Measurements from ENCODE around the gene MZB1. TPM values are rescaled to one million over a fixed set of nuclear protein-coding genes. Genes with fewer than 3 reads are reported as not detected.
"Not testable (repeated sequence)": the region's sequence is repeated elsewhere in the genome, so short reads cannot be mapped to it uniquely, and the experiment has no call there.

MZB1 gene
- total RNA-seq, 2 donors from 2014 or later, result 0.55 to 1.2 TPM

DNA sequence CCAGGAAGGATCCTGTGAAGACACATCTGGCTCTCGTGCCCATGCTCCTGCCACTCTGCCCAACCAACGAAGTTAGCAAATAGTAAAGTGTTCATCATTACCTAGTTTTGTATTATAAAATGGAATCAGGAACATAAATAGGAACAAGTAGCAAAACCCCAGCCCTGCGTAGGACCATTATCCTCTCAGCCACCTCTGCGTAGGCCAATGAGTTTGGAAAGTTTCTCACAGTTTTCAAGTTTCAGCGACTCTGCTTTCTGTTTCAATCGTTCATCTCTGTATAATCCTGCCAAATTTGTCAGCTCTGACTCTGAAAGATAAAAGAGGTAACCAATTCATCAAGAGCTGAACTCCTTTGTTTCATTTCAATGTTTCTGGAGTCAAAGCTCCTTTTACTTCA lies 24.2 kb upstream of the MZB1 start:
- ATAC-seq, result no peak
- intact Hi-C loops (cut with DNase I), result no loop called here

DNA sequence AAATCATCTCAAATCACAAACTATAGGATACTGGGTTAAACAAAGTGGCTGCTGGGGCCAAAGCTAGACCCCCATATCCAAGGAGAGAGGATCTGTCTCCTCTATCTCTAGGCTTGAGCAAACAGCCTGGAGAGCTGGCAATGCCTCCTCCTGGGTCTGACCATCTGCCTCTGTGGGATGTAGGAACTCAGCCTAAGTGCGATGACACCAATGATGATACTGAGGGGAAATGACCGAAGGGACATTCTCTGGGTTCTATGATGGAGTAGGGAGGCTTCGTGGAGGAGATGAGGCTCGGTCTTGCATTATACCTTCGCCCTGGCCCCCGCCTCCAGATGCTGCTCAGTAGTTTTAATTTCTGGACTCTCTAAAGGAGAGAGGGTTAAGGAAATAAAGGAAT lies 23.4 kb upstream of the MZB1 start:
- intact Hi-C loops (cut with DNase I), result no loop called here
- ATAC-seq, result no peak
- no peak for DNase-seq

More for the DNA sequence above, 24.2 kb upstream of the MZB1 start:
- DNase-seq, result no peak

DNA sequence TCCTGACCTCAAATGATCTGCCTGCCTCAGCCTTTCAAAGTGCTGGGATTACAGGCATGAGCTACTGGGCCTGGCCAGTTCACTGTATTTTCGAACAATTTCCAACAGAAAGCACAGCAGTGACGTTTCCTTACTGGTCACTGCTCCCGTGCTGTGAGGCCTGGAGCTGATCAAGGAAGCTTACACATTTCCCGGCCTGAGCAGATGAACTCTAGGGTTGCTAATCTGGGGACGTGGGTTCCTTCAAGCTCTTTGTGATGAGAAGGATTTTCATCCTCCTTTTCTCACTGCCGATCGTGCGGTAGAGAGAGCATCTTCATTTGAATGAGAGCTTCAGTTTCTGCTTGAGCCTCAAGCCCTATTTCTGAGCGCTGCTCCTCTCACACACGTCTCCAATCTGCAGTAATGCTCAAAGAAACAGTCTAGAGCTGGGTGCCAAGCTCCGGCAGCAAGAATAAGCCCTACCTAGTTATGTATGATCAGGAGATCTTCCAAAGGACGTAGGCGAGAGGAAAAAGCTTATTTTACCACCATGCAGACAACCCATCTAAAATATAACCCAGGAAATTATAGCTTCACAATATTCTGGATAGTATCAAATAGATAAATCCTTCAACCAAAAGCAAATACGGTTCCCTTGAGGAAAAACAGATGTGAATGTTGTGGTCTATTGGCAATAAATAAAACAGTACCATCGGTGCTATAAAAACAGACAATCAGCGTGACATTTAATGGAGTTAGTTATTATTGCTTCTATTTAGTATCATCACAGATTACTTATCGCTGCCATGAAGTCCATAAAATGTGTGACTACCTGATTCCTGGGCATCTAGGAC lies 21.5 kb upstream of the MZB1 start:
- intact Hi-C loops (cut with DNase I), result no loop called here
- DNase-seq (no peak), ATAC-seq (no peak)

DNA sequence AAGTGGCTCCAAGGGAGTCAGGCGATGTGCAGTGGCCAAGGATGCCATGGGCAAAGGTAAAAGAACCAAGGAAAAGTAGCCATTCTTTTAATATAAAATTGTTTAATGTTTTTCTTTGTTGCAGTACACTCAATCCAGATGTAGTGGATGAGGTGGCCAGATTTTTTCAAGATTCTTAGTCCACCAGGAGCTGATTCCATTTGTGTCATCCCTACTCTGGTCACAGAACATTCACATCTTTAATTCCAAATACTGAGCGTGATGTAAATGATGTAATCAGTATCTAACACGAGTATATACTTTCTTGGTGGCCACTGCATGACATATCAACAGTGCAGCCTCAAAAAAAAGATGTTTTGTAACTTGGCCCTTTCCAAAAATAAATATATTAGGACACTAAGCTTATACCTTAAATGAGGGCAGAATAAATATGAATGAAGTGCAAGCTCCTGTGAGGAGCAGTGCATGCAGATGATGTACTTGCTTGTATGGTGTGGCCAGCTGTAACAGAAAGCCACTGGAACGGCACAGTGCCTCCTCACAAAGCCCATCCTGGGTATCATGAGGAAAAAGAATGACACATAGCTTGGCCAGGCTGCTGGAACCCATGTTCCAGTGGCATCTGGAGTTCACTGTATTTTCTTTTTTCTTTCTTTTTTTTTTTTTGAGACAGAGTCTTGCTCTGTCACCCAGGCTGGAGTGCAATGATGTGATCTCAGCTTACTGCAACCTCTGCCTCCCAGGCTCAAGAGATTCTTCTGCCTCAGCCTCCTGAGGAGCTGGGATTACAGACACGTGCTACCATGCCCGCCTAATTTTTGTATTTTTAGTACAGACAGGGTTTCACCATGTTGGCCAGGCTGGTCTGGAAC lies 20.6 kb upstream of the MZB1 start:
- ATAC-seq, result no peak
- intact Hi-C loops (cut with DNase I), result no loop called here
- no peak for DNase-seq

DNA sequence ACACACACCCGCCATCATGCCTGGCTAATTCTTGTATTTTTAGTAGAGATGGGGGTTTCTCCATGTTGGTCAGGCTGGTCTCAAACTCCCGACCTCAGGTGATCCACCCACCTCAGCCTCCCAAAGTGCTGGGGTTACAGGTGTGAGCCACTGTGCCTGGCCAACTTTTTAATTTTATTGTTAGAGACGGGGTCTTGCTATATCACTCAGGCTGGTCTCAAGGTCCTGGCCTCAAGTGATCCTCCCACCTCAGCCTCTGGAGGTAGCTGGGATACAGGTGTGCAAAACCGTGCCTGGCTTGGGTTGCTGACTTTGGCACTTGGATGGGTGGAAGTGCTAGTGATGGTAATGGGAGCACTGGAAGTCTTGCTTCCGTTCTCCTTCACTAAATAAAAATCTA lies 19.4 kb upstream of the MZB1 start:
- intact Hi-C loops (cut with DNase I); DNase-seq; ATAC-seq: not testable (repeated sequence)

DNA sequence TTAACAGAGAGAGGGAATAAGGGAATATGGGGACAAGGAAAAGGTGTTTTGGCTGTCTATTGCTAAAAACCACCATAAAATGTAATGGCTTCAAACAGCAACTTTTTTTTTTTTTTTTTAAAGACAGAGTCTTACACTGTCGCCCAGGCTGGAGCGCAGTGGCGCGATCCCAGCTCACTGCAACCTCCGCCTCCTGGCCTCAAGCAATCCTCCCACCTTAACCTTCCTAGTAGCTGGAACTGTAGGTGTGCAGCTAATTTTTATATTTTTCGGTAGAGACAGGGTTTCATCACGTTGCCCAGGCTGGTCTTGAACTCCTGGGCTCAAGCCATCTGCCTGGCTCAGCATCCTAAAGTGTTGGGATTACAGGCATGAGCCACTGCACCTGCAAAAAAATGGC lies 18.5 kb upstream of the MZB1 start:
- no peak for DNase-seq
- no peak for ATAC-seq
- intact Hi-C loops (cut with DNase I), result no loop called here

DNA sequence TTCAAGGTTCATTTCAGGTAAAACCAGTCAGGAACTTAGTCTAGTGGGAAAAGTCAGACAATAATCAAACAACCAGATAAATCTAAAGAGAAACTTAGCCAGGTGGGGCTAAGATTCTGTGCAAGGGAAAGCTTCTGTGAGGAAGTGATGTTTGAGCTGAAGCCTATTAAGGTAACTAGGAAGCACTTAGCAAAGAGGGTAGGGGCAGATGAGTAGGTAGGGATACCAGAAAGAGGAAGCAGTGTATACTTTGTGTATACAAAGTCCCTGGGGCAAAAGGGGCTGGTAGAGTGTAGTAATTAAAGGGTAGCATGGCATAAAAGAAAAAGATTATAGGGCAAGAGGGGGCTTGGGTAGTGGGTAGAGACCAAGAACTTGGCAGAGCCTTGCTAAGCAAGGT lies 17.8 kb upstream of the MZB1 start:
- intact Hi-C loops (cut with DNase I), result no loop called here
- ATAC-seq (no peak), DNase-seq (no peak)

DNA sequence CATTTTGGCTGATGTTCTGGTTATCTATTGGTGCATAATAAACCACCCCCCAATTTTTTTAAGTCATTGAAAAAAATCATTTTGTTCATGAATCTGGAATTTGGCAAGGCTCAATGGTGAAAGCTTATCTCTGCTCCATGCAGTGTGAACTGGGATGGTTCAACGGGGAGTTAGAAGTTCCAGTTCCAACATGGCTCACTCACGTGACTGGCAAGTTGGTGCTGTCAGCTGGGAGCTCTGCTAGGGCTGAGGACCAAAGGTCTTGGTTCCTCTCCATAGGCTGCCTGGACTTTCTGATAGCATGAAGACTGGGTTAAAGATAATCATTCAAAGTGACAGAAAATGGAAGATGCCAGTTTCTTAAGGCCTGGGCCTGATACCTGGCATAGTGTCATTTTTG lies 17.2 kb upstream of the MZB1 start:
- intact Hi-C loops (cut with DNase I), result no loop called here
- no peak for ATAC-seq
- no peak for DNase-seq

DNA sequence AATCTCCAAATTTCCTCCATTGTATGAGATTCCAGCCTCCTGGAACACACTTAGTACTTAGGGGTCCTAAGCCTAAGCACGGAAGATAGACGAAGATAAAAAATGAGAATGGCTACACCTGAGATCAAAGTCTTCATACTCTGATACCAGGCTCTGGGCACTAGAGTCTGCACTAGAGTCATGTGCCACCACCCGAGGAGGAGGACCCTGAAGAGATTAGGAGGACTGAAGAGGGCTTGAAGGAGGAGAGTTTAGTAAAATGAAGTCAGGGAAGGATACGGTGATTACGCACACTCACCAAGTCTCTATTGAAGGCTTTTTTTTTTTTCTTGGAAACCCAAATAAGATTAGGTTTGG lies 14.7 kb upstream of the MZB1 start:
- intact Hi-C loops (cut with DNase I), result no loop called here
- DNase-seq (no peak), ATAC-seq (no peak)

DNA sequence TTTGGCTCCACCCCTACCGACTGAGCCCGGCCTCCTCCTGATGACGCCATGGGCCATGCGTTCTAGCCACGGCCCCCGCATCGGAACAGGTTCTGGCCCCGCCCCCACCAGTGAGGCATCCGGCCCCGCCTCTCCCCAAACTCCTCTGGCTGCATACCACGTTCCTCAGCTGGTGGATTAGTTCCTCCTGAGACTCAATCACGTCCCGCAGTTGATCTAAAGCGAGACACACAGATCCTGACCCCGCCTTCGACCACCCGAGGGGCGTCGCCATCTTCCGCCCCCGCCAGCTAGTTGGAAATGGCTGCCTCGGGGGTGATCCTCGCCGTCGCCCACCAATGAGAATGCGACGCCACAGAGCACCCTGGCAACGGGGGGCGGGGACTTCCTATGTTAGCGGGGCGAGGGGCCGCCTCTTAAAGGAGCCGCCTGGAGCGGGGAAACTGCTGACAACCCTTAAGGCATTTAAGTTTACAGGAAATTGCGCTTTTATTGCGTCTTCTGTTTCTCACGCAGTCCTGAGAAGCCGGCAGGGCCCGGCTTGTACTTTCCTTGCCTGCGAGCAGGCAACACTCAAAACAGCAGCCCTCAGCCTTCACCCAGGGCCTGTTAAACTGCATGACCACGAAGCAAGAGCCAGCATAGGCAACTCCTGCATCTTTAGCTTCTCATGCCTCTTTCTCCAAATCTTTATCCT lies 14.2 kb upstream of the MZB1 start, which contains the start of gene SPATA24:
TSS of gene SPATA24 (minus strand) at position 303 of the 697 bp plus-strand sequence. CDS start at position 274, 29 bp downstream.
- intact Hi-C loops (cut with DNase I), result no loop called here
- DNase-seq, result peak; percentile 98
- ATAC-seq, result peak; percentile 97 to 98

DNA sequence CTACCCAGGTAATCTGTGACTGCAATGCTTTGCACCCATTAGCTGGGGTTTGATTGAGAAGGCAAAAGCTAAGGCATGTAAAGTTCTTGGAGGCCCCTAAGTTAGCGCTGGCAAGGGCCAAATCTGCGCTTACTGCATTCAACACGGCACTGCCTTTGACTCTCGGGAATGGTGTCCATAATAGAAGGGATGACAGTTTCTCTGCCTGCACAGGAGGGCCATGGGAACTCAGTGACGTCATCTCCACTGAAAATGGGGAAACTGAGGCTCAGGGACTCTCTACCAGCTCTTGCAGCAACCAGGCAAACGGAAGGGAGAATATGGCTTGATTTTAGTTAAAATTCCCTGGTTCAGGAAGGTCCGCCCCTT lies 13.7 kb upstream of the MZB1 start:
- intact Hi-C loops (cut with DNase I), result no loop called here
- ATAC-seq (no peak), DNase-seq (no peak)

DNA sequence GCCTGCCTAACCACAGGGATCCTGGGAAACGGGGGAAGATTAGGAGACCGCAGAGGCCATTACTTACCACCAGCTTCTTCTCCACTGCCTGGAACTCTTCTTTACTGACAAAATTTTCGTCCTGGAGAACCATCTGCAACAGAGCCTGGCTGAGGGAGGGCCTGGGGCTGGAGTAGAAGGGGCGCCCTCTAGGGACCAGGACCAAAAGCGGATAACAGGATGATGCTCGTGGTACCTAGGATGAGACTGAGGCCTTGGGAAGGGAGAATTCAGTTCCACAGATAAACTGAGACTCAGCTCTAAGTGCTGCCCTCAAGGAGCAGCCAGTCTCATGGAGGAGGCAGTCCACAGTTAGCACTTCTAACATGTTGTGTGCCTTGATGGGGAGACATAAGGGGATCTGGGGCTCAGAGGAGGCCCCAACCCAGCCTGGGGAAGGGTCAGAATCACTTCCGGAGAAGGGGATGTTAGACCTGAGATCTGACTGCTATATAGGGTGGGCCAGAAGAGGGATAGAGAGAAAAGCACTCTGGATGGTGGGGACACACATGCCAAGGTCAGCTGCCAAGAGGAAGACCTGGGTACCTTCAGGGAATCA lies 12.9 kb upstream of the MZB1 start:
- ATAC-seq (no peak), DNase-seq (peak; percentile 23)
- intact Hi-C loops (cut with DNase I), result no loop called here

DNA sequence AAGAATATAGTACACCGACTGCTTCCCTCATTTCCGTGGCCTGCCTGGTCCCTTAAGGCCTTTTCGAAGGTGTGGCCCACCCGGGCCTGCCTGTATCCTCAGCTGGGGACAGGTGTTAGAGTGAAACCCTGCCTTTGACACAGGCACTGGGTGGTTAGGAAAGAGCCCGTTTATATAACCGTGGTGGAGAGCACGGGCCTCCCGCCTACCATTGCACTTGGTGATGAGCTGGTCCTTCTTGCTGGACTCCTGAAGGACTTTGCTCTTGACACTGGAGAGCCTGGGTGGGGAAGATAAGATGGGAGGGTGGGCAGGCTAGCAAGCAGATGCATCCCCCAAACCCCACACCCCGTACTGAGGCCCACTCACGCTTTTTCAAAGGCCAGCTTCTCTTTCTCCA lies 11.8 kb upstream of the MZB1 start:
- intact Hi-C loops (cut with DNase I), result no loop called here
- ATAC-seq, result no peak
- DNase-seq, result no peak

DNA sequence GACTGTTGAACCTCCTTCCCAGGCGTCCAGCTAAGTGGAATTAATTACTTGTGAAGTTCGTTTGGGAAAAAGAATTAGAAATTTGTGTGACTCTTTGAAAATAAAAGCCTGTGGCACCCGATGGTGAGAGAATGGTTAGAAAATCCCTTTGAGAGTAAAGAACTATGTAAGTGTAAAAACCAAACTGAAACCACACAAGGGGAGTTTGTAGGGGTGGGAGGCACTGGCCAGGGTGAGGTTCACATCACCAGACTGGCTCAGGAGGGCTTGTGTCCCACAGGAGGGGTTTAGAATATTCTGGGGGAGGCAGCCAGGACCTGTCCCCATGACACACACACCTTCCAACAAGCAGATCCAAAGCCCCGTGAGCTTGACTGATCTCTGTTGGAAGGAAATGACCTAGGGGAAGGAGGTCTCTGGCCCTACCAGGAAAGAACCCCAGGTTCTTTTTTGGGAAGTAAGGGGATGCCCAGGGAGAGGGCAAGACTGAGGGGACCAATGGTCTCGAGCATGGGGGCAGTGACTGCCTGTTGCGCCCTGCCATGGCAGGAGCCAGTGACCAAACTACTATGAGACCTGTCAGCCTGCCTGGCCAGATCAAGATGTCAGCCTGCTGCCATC lies 9.9 kb upstream of the MZB1 start:
- ATAC-seq, result no peak
- no peak for DNase-seq
- intact Hi-C loops (cut with DNase I), result no loop called here

DNA sequence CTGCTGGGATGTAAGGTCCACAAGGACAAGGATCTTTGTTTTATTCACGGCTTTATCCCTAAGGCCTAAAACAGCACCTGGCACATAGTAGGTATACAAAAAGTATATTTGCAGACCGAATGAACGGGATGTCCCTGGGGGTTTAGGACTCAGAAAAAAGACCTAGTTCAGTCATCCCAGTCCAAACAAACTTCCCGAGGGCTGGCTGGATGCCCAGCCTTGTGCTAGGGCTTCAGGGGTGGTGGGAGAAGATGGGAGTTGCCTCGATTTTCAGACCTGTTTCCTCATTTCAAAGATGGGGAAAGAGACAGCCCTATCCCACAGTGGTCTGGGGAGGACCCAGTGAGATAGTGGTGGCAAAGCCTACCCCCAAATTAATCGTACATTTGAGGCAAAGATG lies 8.2 kb upstream of the MZB1 start:
- intact Hi-C loops (cut with DNase I), result no loop called here
- DNase-seq (no peak), ATAC-seq (no peak)

DNA sequence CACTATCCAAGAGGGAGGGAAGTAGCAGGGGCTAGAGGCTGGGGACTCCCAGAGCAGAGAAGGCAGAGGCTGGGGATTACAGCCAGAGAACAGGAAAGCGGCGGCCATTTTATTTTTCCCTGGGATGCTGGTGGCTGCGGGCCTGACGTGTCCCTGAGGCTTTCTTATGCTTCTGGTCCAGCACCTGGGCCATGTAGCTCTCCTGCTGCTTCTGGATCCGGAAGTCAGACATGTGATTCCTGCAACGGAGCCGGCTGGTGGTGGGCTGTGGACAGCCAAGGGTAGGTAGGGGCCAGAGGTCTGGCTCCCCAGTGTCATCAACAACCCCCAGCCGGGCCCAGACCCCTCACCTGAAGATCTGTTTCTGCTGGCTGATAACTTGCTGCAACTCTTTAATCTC lies 7.0 kb upstream of the MZB1 start:
- intact Hi-C loops (cut with DNase I), result no loop called here
- DNase-seq (no peak), ATAC-seq (no peak)

DNA sequence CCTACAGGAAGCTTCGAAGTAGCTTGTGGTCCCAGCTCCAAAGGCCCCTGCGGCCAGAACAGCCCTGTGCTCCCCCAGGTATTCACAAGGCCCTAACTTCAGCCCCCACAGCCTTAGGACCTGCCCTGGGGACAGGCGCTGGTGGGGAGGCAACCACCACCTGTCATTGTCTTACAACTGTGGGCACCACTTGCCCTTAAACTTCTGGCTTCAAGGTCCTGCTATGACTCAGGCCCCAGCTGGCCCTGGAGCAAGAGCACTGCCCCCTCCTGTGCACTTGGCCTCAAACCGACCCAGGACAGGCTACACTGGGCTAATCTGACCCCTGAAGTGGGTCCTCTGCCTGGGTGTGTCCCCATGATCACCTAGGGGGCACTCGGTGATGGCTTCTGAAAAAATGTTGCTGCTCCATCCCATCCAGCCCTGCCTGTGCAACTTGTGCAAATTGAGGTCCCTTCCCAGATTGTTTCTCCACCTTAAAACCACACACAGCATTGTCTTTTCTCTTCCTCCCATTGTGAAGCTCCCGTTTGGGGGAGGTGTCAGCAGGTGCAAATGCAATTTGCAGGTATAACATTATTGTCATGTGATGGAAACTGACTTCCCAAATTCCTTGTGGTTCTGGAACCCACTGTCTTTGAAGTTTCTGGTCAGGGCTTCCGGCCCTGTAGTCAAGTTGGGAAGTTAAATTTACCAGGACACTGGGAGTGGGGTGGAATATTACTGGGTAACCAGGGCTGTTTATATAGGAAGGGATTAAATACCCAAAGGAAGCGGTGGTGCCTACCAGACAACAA lies 6.3 kb upstream of the MZB1 start:
- intact Hi-C loops (cut with DNase I), result no loop called here
- ATAC-seq (peak in 1 of 2 donors; percentile 48), DNase-seq (no peak)
